ENCODE results near the gene TMPRSS7. TPM values are rescaled to one million over a fixed set of nuclear protein-coding genes. Genes with fewer than 3 reads are reported as not detected.
"Not testable (repeated sequence)": the region's sequence is repeated elsewhere in the genome, so short reads cannot be mapped to it uniquely, and the experiment has no call there.

Gene TMPRSS7
- total RNA-seq, 1 donor = not detected

- Histone ChIP-seq H3K27me3 (ENCODE audit: insufficient read depth, low read length) (no peaks in the 10 kb centered on the region), H3K9me3 (ENCODE audit: low read depth, low read length) (no peaks in the 10 kb centered on the region), H3K4me1 (ENCODE audit: insufficient read depth, low read length) (no peaks in the 10 kb centered on the region), H3K4me3 (ENCODE audit: low read length) (no peak overlapping the region)
Measured at GRCh38 chr3:112032098-112032731, 2.3 kb upstream of the TMPRSS7 start.

- no peaks in the 10 kb centered on the region for H3K27me3 ChIP-seq (ENCODE audit: insufficient read depth, low read length)
Measured at GRCh38 chr3:112035241-112035640, 705 bp downstream of the TMPRSS7 start.

GRCh38 chr3:112037194-112037593, 2.7 kb downstream of the TMPRSS7 start:
- H3K27me3 ChIP-seq (ENCODE audit: insufficient read depth, low read length); H3K4me3 ChIP-seq (ENCODE audit: low read length); H3K4me1 ChIP-seq (ENCODE audit: insufficient read depth, low read length); H3K9me3 ChIP-seq (ENCODE audit: low read depth, low read length): not testable (repeated sequence)

More at GRCh38 chr3:112035241-112035640, 705 bp downstream of the TMPRSS7 start:
- no peak overlapping the region for H3K4me3 ChIP-seq (ENCODE audit: low read length)
- no peaks in the 10 kb centered on the region for H3K4me1 ChIP-seq (ENCODE audit: insufficient read depth, low read length)
- no peaks in the 10 kb centered on the region for H3K9me3 ChIP-seq (ENCODE audit: low read depth, low read length)

- no peaks in the 10 kb centered on the region for H3K27me3 ChIP-seq (ENCODE audit: insufficient read depth, low read length)
- H3K4me1 ChIP-seq (ENCODE audit: insufficient read depth, low read length) = no peaks in the 10 kb centered on the region
- no peak overlapping the region for H3K4me3 ChIP-seq (ENCODE audit: low read length)
- H3K9me3 ChIP-seq (ENCODE audit: low read depth, low read length) = no peaks in the 10 kb centered on the region
Measured at GRCh38 chr3:112038863-112039262, 4.3 kb downstream of the TMPRSS7 start.

GRCh38 chr3:112041321-112041720, 6.8 kb downstream of the TMPRSS7 start:
- H3K4me1 ChIP-seq (ENCODE audit: insufficient read depth, low read length) = no peaks in the 10 kb centered on the region
- no peaks in the 10 kb centered on the region for H3K27me3 ChIP-seq (ENCODE audit: insufficient read depth, low read length)
- no peaks in the 10 kb centered on the region for H3K9me3 ChIP-seq (ENCODE audit: low read depth, low read length)
- no peak overlapping the region for H3K4me3 ChIP-seq (ENCODE audit: low read length)

GRCh38 chr3:112042842-112043280, 8.3 kb downstream of the TMPRSS7 start:
- H3K9me3 ChIP-seq (ENCODE audit: low read depth, low read length) = no peaks in the 10 kb centered on the region

GRCh38 chr3:112043621-112044201, 9.2 kb downstream of the TMPRSS7 start:
- no peaks in the 10 kb centered on the region for H3K4me1 ChIP-seq (ENCODE audit: insufficient read depth, low read length)
- no peaks in the 10 kb centered on the region for H3K27me3 ChIP-seq (ENCODE audit: insufficient read depth, low read length)
- no peaks in the 10 kb centered on the region for H3K9me3 ChIP-seq (ENCODE audit: low read depth, low read length)
- no peak overlapping the region for H3K4me3 ChIP-seq (ENCODE audit: low read length)

More at GRCh38 chr3:112042842-112043280, 8.3 kb downstream of the TMPRSS7 start:
- no peaks in the 10 kb centered on the region for H3K27me3 ChIP-seq (ENCODE audit: insufficient read depth, low read length)
- H3K4me3 ChIP-seq (ENCODE audit: low read length) = no peak overlapping the region
- no peaks in the 10 kb centered on the region for H3K4me1 ChIP-seq (ENCODE audit: insufficient read depth, low read length)

- H3K4me1 ChIP-seq (ENCODE audit: insufficient read depth, low read length) = no peaks in the 10 kb centered on the region
- no peak overlapping the region for H3K4me3 ChIP-seq (ENCODE audit: low read length)
- no peaks in the 10 kb centered on the region for H3K9me3 ChIP-seq (ENCODE audit: low read depth, low read length)
- no peaks in the 10 kb centered on the region for H3K27me3 ChIP-seq (ENCODE audit: insufficient read depth, low read length)
Measured at GRCh38 chr3:112046599-112046998, 12.1 kb downstream of the TMPRSS7 start.

GRCh38 chr3:112047264-112047663, 12.7 kb downstream of the TMPRSS7 start:
- Histone ChIP-seq H3K9me3 (ENCODE audit: low read depth, low read length) (no peaks in the 10 kb centered on the region), H3K4me1 (ENCODE audit: insufficient read depth, low read length) (no peaks in the 10 kb centered on the region), H3K27me3 (ENCODE audit: insufficient read depth, low read length) (no peaks in the 10 kb centered on the region), H3K4me3 (ENCODE audit: low read length) (no peak overlapping the region)

- no peaks in the 10 kb centered on the region for H3K27me3 ChIP-seq (ENCODE audit: insufficient read depth, low read length)
- no peaks in the 10 kb centered on the region for H3K4me1 ChIP-seq (ENCODE audit: insufficient read depth, low read length)
- H3K9me3 ChIP-seq (ENCODE audit: low read depth, low read length) = no peaks in the 10 kb centered on the region
- no peak overlapping the region for H3K4me3 ChIP-seq (ENCODE audit: low read length)
Measured at GRCh38 chr3:112048911-112049310, 14.4 kb downstream of the TMPRSS7 start.

- no peaks in the 10 kb centered on the region for H3K9me3 ChIP-seq (ENCODE audit: low read depth, low read length)
Measured at GRCh38 chr3:112053229-112053628, 18.7 kb downstream of the TMPRSS7 start.

GRCh38 chr3:112056451-112056929, 22.0 kb downstream of the TMPRSS7 start:
- H3K9me3 ChIP-seq (ENCODE audit: low read depth, low read length) = no peaks in the 10 kb centered on the region
- no peak overlapping the region for H3K4me3 ChIP-seq (ENCODE audit: low read length)
- no peaks in the 10 kb centered on the region for H3K27me3 ChIP-seq (ENCODE audit: insufficient read depth, low read length)
- no peaks in the 10 kb centered on the region for H3K4me1 ChIP-seq (ENCODE audit: insufficient read depth, low read length)

More at GRCh38 chr3:112053229-112053628, 18.7 kb downstream of the TMPRSS7 start:
- H3K4me3 ChIP-seq (ENCODE audit: low read length) = no peak overlapping the region
- H3K4me1 ChIP-seq (ENCODE audit: insufficient read depth, low read length) = no peaks in the 10 kb centered on the region
- no peaks in the 10 kb centered on the region for H3K27me3 ChIP-seq (ENCODE audit: insufficient read depth, low read length)

GRCh38 chr3:112059497-112059896, 25.0 kb downstream of the TMPRSS7 start:
- no peak overlapping the region for H3K4me3 ChIP-seq (ENCODE audit: low read length)
- H3K9me3 ChIP-seq (ENCODE audit: low read depth, low read length) = no peaks in the 10 kb centered on the region
- H3K4me1 ChIP-seq (ENCODE audit: insufficient read depth, low read length) = no peaks in the 10 kb centered on the region
- no peaks in the 10 kb centered on the region for H3K27me3 ChIP-seq (ENCODE audit: insufficient read depth, low read length)

- H3K4me3 ChIP-seq (ENCODE audit: low read length) = no peak overlapping the region
- no peaks in the 10 kb centered on the region for H3K9me3 ChIP-seq (ENCODE audit: low read depth, low read length)
- no peaks in the 10 kb centered on the region for H3K4me1 ChIP-seq (ENCODE audit: insufficient read depth, low read length)
- H3K27me3 ChIP-seq (ENCODE audit: insufficient read depth, low read length) = no peaks in the 10 kb centered on the region
Measured at GRCh38 chr3:112061152-112061551, 26.6 kb downstream of the TMPRSS7 start.

- not testable (repeated sequence) for H3K27me3 ChIP-seq (ENCODE audit: insufficient read depth, low read length); H3K4me1 ChIP-seq (ENCODE audit: insufficient read depth, low read length); H3K4me3 ChIP-seq (ENCODE audit: low read length); H3K9me3 ChIP-seq (ENCODE audit: low read depth, low read length)
Measured at GRCh38 chr3:112072387-112073060, 38.0 kb downstream of the TMPRSS7 start.

Data from mononuclear cell (primary cell).